ENCODE results near the gene SLAMF1.
"Not testable (repeated sequence)": the region's sequence is repeated elsewhere in the genome, so short reads cannot be mapped to it uniquely, and the experiment has no call there.

Gene SLAMF1

GRCh38 chr1:160653620-160654016 lies 6.8 kb upstream of the SLAMF1 start:
- DNase-seq (ENCODE audit: low read depth in 1 of 2, low spot score in 1 of 2) = no peak
- Histone ChIP-seq H3K4me3 (replicated peaks; ENCODE audit: insufficient read depth, low read length) (no peak overlapping the region), H3K27ac (replicated peaks) (no peak overlapping the region), H3K27me3 (ENCODE audit: insufficient read depth, poor library complexity, severe bottlenecking) (no peaks in the 10 kb centered on the region)
- TF ChIP-seq POLR2AphosphoS5 (IDR thresholded peaks at IDR 0.05; ENCODE audit: low read depth) (no peak), REST (IDR thresholded peaks at IDR 0.05; ENCODE audit: insufficient replicate concordance, low read depth) (no peak), GABPA (IDR thresholded peaks at IDR 0.05; ENCODE audit: low read depth) (no peak), SPI1 (IDR thresholded peaks at IDR 0.05; ENCODE audit: borderline replicate concordance, low read depth) (no peak), CTCF (IDR thresholded peaks at IDR 0.05; ENCODE audit: insufficient read depth, low read length) (no peak)

GRCh38 chr1:160652924-160653619 lies 6.2 kb upstream of the SLAMF1 start:
- Histone ChIP-seq H3K27ac (replicated peaks) (no peak overlapping the region), H3K4me3 (replicated peaks; ENCODE audit: insufficient read depth, low read length) (no peak overlapping the region), H3K27me3 (ENCODE audit: insufficient read depth, poor library complexity, severe bottlenecking) (no peaks in the 10 kb centered on the region)
- DNase-seq (ENCODE audit: low read depth in 1 of 2, low spot score in 1 of 2) = no peak
- TF ChIP-seq CTCF (IDR thresholded peaks at IDR 0.05; ENCODE audit: insufficient read depth, low read length) = no peak
- no peak for TF ChIP-seq POLR2AphosphoS5 (IDR thresholded peaks at IDR 0.05; ENCODE audit: low read depth)
- TF ChIP-seq REST (IDR thresholded peaks at IDR 0.05; ENCODE audit: insufficient replicate concordance, low read depth) = no peak
- TF ChIP-seq SPI1 (IDR thresholded peaks at IDR 0.05; ENCODE audit: borderline replicate concordance, low read depth) = no peak
- no peak for TF ChIP-seq GABPA (IDR thresholded peaks at IDR 0.05; ENCODE audit: low read depth)

- not testable (repeated sequence) for H3K4me3 ChIP-seq (replicated peaks; ENCODE audit: insufficient read depth, low read length); DNase-seq (ENCODE audit: low read depth in 1 of 2, low spot score in 1 of 2); H3K27ac ChIP-seq (replicated peaks); H3K27me3 ChIP-seq (ENCODE audit: insufficient read depth, poor library complexity, severe bottlenecking)
These were observed 5.3 kb upstream of the SLAMF1 start for GRCh38 chr1:160652065-160652641.

GRCh38 chr1:160651433-160652064 lies 4.7 kb upstream of the SLAMF1 start:
- TF ChIP-seq SPI1 (IDR thresholded peaks at IDR 0.05; ENCODE audit: borderline replicate concordance, low read depth) (no peak), POLR2AphosphoS5 (IDR thresholded peaks at IDR 0.05; ENCODE audit: low read depth) (no peak), REST (IDR thresholded peaks at IDR 0.05; ENCODE audit: insufficient replicate concordance, low read depth) (no peak), CTCF (IDR thresholded peaks at IDR 0.05; ENCODE audit: insufficient read depth, low read length) (no peak), GABPA (IDR thresholded peaks at IDR 0.05; ENCODE audit: low read depth) (no peak)
- DNase-seq (ENCODE audit: low read depth in 1 of 2, low spot score in 1 of 2) = no peak
- H3K27me3 ChIP-seq (ENCODE audit: insufficient read depth, poor library complexity, severe bottlenecking) = no peaks in the 10 kb centered on the region
- H3K27ac ChIP-seq (replicated peaks) = no peak overlapping the region
- no peak overlapping the region for H3K4me3 ChIP-seq (replicated peaks; ENCODE audit: insufficient read depth, low read length)
